Aorta (tissue), 5 donors: ENCODE measurements around the gene XKR8. TPM values are rescaled to one million over a fixed set of nuclear protein-coding genes. Genes with fewer than 3 reads are reported as not detected.

Experiments
- ATAC-seq: fragments of 200-7000 bp; cut with Tn5 transposase; one replicate; pipeline ENCODE4 v1.9.1; 2022; ENCODE audit warnings: moderate library complexity; ENCODE audit not compliant: low FRiP score
- DNase-seq, 2 donors: peaks; one replicate each; pipeline ENCODE4 v3.0.0-alpha.2; 2020
- H3K27ac ChIP-seq, 2 donors: one replicate each; pipeline ENCODE4 v1.5.1; 2013; ENCODE audit warnings: low read length in 2 of 2, mild to moderate bottlenecking in 2 of 2, moderate library complexity in 2 of 2, control low read depth in 1 of 2, inconsistent platforms in 1 of 2, low read depth in 1 of 2
- H3K27me3 ChIP-seq, 2 donors: one replicate each; pipeline ENCODE4 v1.6.1; 2013; ENCODE audit warnings: control low read depth in 1 of 2, low read length in 1 of 2, mild to moderate bottlenecking in 1 of 2, moderate library complexity in 1 of 2; ENCODE audit not compliant: insufficient read depth in 2 of 2, control insufficient read depth in 1 of 2
- H3K36me3 ChIP-seq, 2 donors: one replicate each; pipeline ENCODE4 v1.6.1; 2013; ENCODE audit warnings: control low read depth in 1 of 2, low read length in 1 of 2, mild to moderate bottlenecking in 1 of 2; ENCODE audit not compliant: insufficient read depth in 2 of 2, control insufficient read depth in 1 of 2
- H3K4me1 ChIP-seq, 2 donors: one replicate each; pipeline ENCODE4 v1.6.1; 2013; ENCODE audit warnings: low read length in 2 of 2, control low read depth in 1 of 2, mild to moderate bottlenecking in 1 of 2, moderate library complexity in 1 of 2; ENCODE audit not compliant: insufficient read depth in 2 of 2, control insufficient read depth in 1 of 2
- H3K4me3 ChIP-seq, 2 donors: one replicate each; pipeline ENCODE4 v1.5.1; 2013; ENCODE audit warnings: low read length in 2 of 2, control low read depth in 1 of 2, mild to moderate bottlenecking in 1 of 2
- H3K9me3 ChIP-seq: one replicate; pipeline ENCODE4 v1.6.1; 2013; ENCODE audit warnings: mild to moderate bottlenecking, low read length; ENCODE audit not compliant: control insufficient read depth
- WGBS, 2 donors: extraction: QIAGEN DNeasy Blood & Tissue Kit; methylation state at CpG; one replicate each; pipeline ENCODE4 v1.1.7; 2013; 5-methylcytosine and 5-hydroxymethylcytosine counted together
- intact Hi-C, 2 donors: fragments of 100-400 bp; cut with DNase I; formaldehyde crosslinking; loops; one replicate each; pipeline versions ENCODE4 v1.14.2 to v1.15.0; 2022
- polyA plus RNA-seq, 2 donors: library from polyadenylated mRNA; stranded (reverse); fragments of 200-250 nt; gene quantifications; one replicate each; pipeline ENCODE4 v1.2.3, GENCODE V29; 2013
- total RNA-seq, 2 donors: library from RNA; stranded (reverse); fragmentation: NEBNext Ultra II Directional; extraction: Animal tissue kit (Norgen Biotek cat#: 25700); gene quantifications; one replicate each; pipeline ENCODE4 v1.2.1, GENCODE V29; 2021
- donor health status: healthy with polysubstance abuse.
- donor health status: Bipolar disorder and iron deficiency.
- donor health status: DM: no; HTN: no; CAD: no.
- donor health status: DM: no; HTN: no; CAD: no.
- donor health status: DM: yes; HTN: yes; CAD: no.

Gene XKR8
- total and polyA plus RNA-seq, 4 donors, result 4.3 to 7.8 (median 7.2) TPM

DNA sequence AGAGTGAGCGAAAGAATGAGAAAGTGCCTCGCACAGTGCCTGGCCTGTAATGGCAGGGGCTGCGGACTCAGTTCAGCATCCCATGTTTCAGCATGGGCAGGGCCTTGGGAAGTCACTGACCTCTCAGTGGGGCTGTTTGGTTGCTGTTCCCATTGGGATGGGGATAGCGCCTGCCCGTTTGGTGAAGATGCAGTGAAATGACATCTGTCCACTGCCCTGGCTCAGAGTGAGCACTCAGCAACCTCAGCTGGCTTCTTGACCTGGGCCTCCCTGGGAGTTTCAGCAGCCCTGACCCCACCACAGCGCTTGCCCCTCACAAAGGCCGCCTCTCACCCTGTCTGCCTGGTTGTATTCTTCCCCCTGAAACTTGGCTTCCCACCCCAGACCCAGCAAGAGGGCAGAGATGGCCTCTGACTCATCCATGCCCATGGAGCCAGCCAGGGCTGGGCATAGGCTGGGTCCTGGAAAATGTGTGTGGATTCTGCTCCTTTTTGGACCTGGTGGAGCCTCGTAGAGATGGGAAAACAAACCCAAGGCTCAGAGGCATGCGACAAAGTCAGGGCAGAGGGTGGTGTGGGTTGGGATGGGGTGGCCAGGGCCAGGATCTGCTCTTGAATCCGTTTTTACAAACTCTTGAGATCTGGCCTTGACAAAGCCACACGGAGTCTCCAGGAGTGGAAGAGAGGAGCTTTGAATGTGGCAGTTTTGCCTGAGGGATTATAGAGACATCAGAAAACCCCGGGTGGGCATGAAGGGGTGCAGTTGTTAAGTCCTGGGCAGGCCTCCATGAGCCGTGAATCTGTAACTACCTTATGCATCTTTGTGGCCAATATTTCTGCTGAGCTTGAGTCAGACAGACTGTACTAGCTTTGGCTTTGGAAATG is 1.2 kb downstream of the XKR8 start:
- peak; percentile 69 to 83 for DNase-seq
- intact Hi-C loops, result no loop called here
- 43 to 44% methylated on average over 13 of the region's 13 CpGs for WGBS, 2 donors
- H3K36me3 ChIP-seq, result peaks cover 0 to 2% of the 10 kb centered on the region in 2 donors
- ATAC-seq, result peak; percentile 58
- H3K27ac ChIP-seq, result peak overlapping the region in 1 of 2 donors; percentile 22
- H3K9me3 ChIP-seq, result no peaks in the 10 kb centered on the region
- no peaks in the 10 kb centered on the region for H3K27me3 ChIP-seq
- no peaks in the 10 kb centered on the region for H3K4me1 ChIP-seq
- no peak overlapping the region for H3K4me3 ChIP-seq

DNA sequence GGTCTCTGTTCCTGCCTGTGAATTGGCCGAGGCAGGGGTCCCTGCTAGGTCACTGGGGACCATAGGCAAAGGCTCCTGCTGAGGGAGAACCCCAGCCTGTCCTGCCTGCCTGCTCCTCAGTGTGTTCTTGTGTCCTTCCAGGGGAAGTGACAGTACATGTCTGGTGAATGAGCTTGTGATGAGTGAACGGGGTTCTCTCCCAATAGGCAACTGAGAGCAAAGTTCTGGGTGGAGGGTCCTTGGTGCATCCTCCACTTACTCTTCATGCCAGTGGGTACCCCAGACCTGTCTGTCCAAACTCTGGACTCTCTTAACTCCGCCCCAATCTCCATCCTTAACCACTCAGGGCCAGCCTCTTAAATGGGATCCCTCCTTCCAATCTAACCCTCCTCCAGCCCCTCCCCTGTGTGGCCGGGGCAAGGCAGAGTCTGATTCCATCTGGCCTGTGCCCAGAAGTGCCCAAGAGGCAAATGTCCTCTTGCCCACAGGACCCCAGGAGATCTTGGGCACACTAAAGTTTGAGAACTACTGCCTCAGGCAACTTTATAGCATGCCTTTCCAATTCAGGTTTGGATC is 2.0 kb downstream of the XKR8 start:
- no peak overlapping the region for H3K27ac ChIP-seq
- H3K4me1 ChIP-seq, result no peaks in the 10 kb centered on the region
- intact Hi-C loops, result no loop called here
- 49 to 51% methylated on average over 4 of the region's 4 CpGs for WGBS, 2 donors
- DNase-seq (no peak), ATAC-seq (no peak)
- H3K36me3 ChIP-seq, result peaks cover 0 to 5% of the 10 kb centered on the region in 2 donors
- no peak overlapping the region for H3K4me3 ChIP-seq
- no peaks in the 10 kb centered on the region for H3K27me3 ChIP-seq
- H3K9me3 ChIP-seq, result no peaks in the 10 kb centered on the region

DNA sequence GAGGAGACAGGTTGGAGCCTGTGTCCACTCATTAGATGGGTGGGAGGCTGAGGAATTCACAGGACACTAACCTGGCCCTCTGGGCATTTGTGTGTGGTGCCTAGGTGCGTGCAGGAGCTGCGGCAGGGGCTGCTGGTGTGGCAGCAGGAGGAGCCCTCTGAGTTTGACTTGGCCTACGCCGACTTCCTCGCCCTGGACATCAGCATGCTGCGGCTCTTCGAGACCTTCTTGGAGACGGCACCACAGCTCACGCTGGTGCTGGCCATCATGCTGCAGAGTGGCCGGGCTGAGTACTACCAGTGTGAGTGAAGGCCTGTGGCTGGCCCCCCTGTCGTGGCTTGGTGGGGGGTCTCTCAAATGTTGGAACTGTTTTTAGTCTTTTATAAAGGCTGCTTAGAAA is 3.6 kb downstream of the XKR8 start:
- Histone ChIP-seq H3K9me3 (no peaks in the 10 kb centered on the region), H3K27ac (no peak overlapping the region), H3K27me3 (no peaks in the 10 kb centered on the region), H3K4me3 (no peak overlapping the region), H3K4me1 (no peaks in the 10 kb centered on the region), H3K36me3 (peaks cover 0 to 5% of the 10 kb centered on the region in 2 donors)
- DNase-seq, result no peak
- intact Hi-C loops, result no loop called here
- ATAC-seq, result no peak
- WGBS, 2 donors, result 91 to 95% methylated on average over 11 of the region's 11 CpGs

DNA sequence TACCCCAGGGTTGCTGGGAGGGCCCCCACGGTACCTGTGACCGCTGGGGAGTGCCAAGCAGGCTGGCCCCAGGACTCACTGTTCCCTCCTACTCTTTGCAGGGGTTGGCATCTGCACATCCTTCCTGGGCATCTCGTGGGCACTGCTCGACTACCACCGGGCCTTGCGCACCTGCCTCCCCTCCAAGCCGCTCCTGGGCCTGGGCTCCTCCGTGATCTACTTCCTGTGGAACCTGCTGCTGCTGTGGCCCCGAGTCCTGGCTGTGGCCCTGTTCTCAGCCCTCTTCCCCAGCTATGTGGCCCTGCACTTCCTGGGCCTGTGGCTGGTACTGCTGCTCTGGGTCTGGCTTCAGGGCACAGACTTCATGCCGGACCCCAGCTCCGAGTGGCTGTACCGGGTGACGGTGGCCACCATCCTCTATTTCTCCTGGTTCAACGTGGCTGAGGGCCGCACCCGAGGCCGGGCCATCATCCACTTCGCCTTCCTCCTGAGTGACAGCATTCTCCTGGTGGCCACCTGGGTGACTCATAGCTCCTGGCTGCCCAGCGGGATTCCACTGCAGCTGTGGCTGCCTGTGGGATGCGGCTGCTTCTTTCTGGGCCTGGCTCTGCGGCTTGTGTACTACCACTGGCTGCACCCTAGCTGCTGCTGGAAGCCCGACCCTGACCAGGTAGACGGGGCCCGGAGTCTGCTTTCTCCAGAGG is 6.8 kb downstream of the XKR8 start:
- no peak overlapping the region for H3K4me3 ChIP-seq
- no peak for DNase-seq
- H3K36me3 ChIP-seq, result peaks cover 0 to 5% of the 10 kb centered on the region in 2 donors
- WGBS, 2 donors, result 91 to 92% methylated on average over 24 of the region's 24 CpGs
- H3K4me1 ChIP-seq, result no peaks in the 10 kb centered on the region
- no peak overlapping the region for H3K27ac ChIP-seq
- no peak for ATAC-seq
- H3K9me3 ChIP-seq, result no peaks in the 10 kb centered on the region
- intact Hi-C loops, result no loop called here
- H3K27me3 ChIP-seq, result no peaks in the 10 kb centered on the region

DNA sequence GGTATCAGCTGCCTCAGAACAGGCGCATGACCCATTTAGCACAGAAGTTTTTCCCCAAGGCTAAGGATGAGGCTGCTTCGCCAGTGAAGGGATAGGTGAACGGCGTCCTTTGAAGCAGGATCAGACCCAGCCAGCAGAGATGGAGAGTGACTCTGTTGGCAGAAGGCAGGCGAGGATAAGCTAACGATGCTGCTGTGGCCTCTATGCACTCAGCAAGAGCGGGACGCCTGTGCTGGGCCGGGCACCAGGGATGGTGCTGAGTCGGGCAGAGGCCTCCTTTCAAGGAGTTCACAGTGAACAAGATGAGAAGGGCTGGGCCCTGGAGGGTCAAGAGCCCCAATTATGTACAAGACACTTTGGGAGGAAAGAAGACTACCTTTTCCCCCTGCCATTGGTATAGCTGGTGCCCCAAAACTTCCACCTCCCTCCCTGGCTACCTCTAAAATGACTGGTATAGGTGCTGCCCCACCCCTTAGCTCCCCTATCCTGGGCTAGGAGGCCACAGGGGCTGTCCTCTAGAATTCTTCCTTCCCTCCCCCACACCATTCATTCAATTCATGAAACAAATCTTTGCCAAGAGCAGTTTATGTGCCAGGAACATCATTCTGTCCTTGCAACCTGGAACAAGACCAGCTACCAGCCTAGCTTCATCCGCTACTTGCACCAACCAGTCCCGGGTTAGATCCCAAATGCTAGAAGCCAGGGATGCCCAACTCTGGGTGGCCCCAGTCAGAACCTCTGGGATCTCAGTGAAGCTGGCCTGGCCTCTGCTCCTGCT is 7.5 kb downstream of the XKR8 start:
- 88 to 90% methylated on average over 12 of the region's 12 CpGs for WGBS, 2 donors
- ATAC-seq (no peak), DNase-seq (no peak)
- no peaks in the 10 kb centered on the region for H3K4me1 ChIP-seq
- no peak overlapping the region for H3K27ac ChIP-seq
- H3K36me3 ChIP-seq, result peaks cover 0 to 5% of the 10 kb centered on the region in 2 donors
- H3K27me3 ChIP-seq, result no peaks in the 10 kb centered on the region
- intact Hi-C loops, result no loop called here
- no peak overlapping the region for H3K4me3 ChIP-seq
- H3K9me3 ChIP-seq, result no peaks in the 10 kb centered on the region

DNA sequence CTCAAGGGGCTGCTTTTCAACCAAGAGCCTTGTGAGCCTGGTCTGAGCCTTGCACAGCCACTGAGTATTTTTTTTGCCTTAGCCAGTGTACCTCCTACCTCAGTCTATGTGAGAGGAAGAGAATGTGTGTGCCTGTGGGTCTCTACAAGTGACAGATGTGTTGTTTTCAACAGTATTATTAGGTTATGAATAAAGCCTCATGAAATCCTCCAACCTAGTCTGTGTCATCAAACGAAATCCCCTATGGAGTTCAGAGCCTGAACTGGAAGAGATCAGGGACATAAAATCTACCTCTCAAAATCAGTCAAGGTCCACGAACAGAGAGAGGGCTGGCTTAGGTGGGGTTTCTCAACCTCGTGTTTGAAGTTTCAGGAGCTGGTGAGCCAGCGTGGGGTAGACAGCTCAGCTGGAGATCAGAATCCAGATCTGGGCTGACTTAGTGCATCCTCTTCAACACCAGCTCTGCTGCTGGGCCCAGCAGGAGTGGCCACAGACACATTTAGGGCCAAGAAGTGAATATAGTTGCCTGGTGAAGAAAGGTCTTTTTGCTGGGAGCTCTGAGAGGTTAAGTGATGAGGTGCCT is 8.2 kb downstream of the XKR8 start:
- no peak overlapping the region for H3K27ac ChIP-seq
- WGBS, 2 donors, result 81 to 85% methylated on average over 4 of the region's 4 CpGs
- ATAC-seq (no peak), DNase-seq (no peak)
- peaks cover 0 to 5% of the 10 kb centered on the region in 2 donors for H3K36me3 ChIP-seq
- no peaks in the 10 kb centered on the region for H3K9me3 ChIP-seq
- H3K27me3 ChIP-seq, result no peaks in the 10 kb centered on the region
- H3K4me3 ChIP-seq, result no peak overlapping the region
- H3K4me1 ChIP-seq, result no peaks in the 10 kb centered on the region
- intact Hi-C loops, result no loop called here

DNA sequence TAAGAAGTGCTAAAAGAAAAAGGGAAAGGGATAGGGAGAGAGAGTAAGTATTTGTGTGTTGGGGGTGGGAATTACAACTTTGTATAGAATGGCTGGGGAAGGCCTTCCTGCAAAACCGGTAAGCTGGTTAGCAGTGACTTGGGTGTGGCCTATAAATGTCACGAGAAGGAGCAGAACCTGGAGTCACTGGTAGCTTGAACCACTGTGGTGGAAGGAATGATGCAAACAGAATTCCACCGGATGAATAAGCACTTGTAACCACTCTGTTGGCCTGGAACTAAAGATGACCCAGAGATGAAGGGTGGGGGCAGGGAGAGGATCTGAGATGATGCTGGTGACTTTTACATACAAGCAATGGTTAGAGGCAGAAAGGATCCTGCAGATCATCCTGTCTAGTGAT is 8.9 kb downstream of the XKR8 start:
- DNase-seq, result no peak
- Histone ChIP-seq H3K9me3 (no peaks in the 10 kb centered on the region), H3K4me1 (no peaks in the 10 kb centered on the region), H3K27ac (no peak overlapping the region), H3K27me3 (no peaks in the 10 kb centered on the region), H3K4me3 (no peak overlapping the region), H3K36me3 (peaks cover 0 to 5% of the 10 kb centered on the region in 2 donors)
- intact Hi-C loops, result no loop called here
- no peak for ATAC-seq
- 55 to 68% methylated on average over 3 of the region's 3 CpGs for whole genome bisulfite sequencing, 2 donors

DNA sequence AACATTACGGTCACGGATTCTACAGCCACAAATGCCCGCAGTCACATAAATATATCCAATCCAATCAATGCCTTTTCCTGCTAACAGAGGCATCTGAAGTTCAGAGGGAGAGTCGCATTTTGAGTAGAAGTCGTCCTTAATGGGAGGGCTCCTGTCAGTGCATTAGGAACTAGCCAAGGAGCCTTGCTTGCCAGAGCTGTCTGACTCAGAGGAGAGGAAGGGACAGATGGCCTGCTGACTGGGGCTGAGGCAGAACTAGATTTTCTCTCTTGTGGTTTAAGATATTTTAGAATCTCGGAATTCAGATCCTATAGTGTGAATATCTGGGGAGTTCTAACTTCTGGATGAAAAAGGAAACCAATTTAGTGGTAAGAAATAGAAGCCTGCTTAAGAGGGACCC is 10.6 kb downstream of the XKR8 start:
- intact Hi-C loops, result no loop called here
- Histone ChIP-seq H3K4me3 (no peak overlapping the region), H3K4me1 (no peaks in the 10 kb centered on the region), H3K27me3 (no peaks in the 10 kb centered on the region), H3K36me3 (peaks cover 2 to 8% of the 10 kb centered on the region in 2 donors), H3K27ac (no peak overlapping the region), H3K9me3 (no peaks in the 10 kb centered on the region)
- DNase-seq, result peak in 1 of 2 donors; percentile 73
- WGBS, 2 donors, result 57 to 63% methylated on average over 6 of the region's 6 CpGs
- ATAC-seq, result peak; percentile 67
